Measurements from ENCODE around the gene SMURF2.

Gene SMURF2

GRCh38 chr17:64503341-64503740 is 158.8 kb downstream of the SMURF2 start:
- no peak for TF ChIP-seq REST (IDR thresholded peaks at IDR 0.05; ENCODE audit: low read depth)
- no peak for TF ChIP-seq EGR1 (IDR thresholded peaks at IDR 0.05)
- TF ChIP-seq TEAD4 (IDR thresholded peaks at IDR 0.05) = no peak
- TF ChIP-seq FOXM1 (IDR thresholded peaks at IDR 0.05; ENCODE audit: borderline replicate concordance, low read depth) = no peak
- TF ChIP-seq TAF1 (IDR thresholded peaks at IDR 0.05; ENCODE audit: low read depth) = no peak
- TF ChIP-seq RAD21 (IDR thresholded peaks at IDR 0.05; ENCODE audit: low read depth) = no peak
- no peak for TF ChIP-seq YY1 (IDR thresholded peaks at IDR 0.05; ENCODE audit: low read depth)
- no peak for TF ChIP-seq ZBTB7A (IDR thresholded peaks at IDR 0.05; ENCODE audit: low read depth)
- TF ChIP-seq MAX (IDR thresholded peaks at IDR 0.05) = no peak
- no peak for TF ChIP-seq CREB1 (IDR thresholded peaks at IDR 0.05; ENCODE audit: low read depth)
- TF ChIP-seq CEBPB (IDR thresholded peaks at IDR 0.05) = no peak
- no peak for TF ChIP-seq TCF12 (IDR thresholded peaks at IDR 0.05; ENCODE audit: low read depth)

- TF ChIP-seq RAD21 (IDR thresholded peaks at IDR 0.05; ENCODE audit: low read depth) (no peak), CREB1 (IDR thresholded peaks at IDR 0.05; ENCODE audit: low read depth) (no peak), ZBTB7A (IDR thresholded peaks at IDR 0.05; ENCODE audit: low read depth) (no peak), TAF1 (IDR thresholded peaks at IDR 0.05; ENCODE audit: low read depth) (no peak), TCF12 (IDR thresholded peaks at IDR 0.05; ENCODE audit: low read depth) (no peak), NFIC (IDR thresholded peaks at IDR 0.05) (no peak), TEAD4 (IDR thresholded peaks at IDR 0.05) (no peak), EGR1 (IDR thresholded peaks at IDR 0.05) (no peak), REST (IDR thresholded peaks at IDR 0.05; ENCODE audit: low read depth) (no peak), FOXM1 (IDR thresholded peaks at IDR 0.05; ENCODE audit: borderline replicate concordance, low read depth) (no peak), EP300 (IDR thresholded peaks at IDR 0.05; ENCODE audit: borderline replicate concordance) (no peak), YY1 (IDR thresholded peaks at IDR 0.05; ENCODE audit: low read depth) (no peak), MAX (IDR thresholded peaks at IDR 0.05) (no peak), USF1 (IDR thresholded peaks at IDR 0.05) (no peak), CEBPB (IDR thresholded peaks at IDR 0.05) (no peak)
Measured at GRCh38 chr17:64502809-64503208, 159.3 kb downstream of the SMURF2 start.

- no peak for TF ChIP-seq RAD21 (IDR thresholded peaks at IDR 0.05; ENCODE audit: low read depth)
- no peak for TF ChIP-seq NFIC (IDR thresholded peaks at IDR 0.05)
- TF ChIP-seq USF1 (IDR thresholded peaks at IDR 0.05) = no peak
- no peak for TF ChIP-seq TEAD4 (IDR thresholded peaks at IDR 0.05)
- TF ChIP-seq FOXM1 (IDR thresholded peaks at IDR 0.05; ENCODE audit: borderline replicate concordance, low read depth) = no peak
- TF ChIP-seq EP300 (IDR thresholded peaks at IDR 0.05; ENCODE audit: borderline replicate concordance) = no peak
- no peak for TF ChIP-seq EGR1 (IDR thresholded peaks at IDR 0.05)
- TF ChIP-seq TCF12 (IDR thresholded peaks at IDR 0.05; ENCODE audit: low read depth) = no peak
- no peak for TF ChIP-seq REST (IDR thresholded peaks at IDR 0.05; ENCODE audit: low read depth)
- TF ChIP-seq CREB1 (IDR thresholded peaks at IDR 0.05; ENCODE audit: low read depth) = no peak
- TF ChIP-seq CEBPB (IDR thresholded peaks at IDR 0.05) = no peak
- no peak for TF ChIP-seq YY1 (IDR thresholded peaks at IDR 0.05; ENCODE audit: low read depth)
- TF ChIP-seq TAF1 (IDR thresholded peaks at IDR 0.05; ENCODE audit: low read depth) = no peak
- no peak for TF ChIP-seq MAX (IDR thresholded peaks at IDR 0.05)
- TF ChIP-seq ZBTB7A (IDR thresholded peaks at IDR 0.05; ENCODE audit: low read depth) = no peak
Measured at GRCh38 chr17:64502021-64502420, 160.1 kb downstream of the SMURF2 start.
